ENCODE measurements around the gene RPSA. TPM values are rescaled to one million over a fixed set of nuclear protein-coding genes. Genes with fewer than 3 reads are reported as not detected.
A peak's percentile ranks its signal among the peaks of the same experiment; 100 is the strongest.

The RPSA gene
- total and polyA plus RNA-seq, 4 donors, result 657 to 1,968 (median 1,258) TPM

DNA sequence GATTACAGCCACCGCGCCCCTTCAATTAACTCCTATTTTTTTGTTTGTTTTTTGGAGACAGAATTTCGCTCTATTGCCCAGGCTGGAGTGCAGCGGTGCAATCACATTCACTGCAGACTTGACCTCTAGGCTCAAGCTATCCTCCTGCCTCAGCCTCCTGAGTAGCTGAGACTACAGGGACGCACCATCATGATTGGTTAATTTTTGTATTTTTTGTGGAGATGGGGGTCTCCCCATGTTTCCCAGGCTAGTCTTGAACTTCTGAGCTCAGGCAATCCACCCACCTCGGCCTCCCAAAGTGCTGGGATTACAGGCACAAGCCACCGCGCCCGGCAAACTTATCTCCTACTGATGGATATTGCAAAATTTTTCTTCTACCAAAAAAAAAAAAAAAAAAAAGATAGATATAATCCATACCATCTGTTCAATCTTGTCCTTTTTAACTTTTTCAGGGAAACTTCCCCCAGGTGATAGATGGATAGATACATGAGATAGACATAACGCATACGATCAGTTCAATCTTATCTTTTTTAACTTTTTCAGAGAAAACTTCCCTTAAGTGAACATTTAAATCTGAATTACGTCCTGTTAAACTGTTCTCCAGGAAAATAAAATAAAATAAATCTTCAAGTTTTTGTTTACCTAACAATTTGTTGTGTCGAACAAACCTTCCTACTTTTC is 693 bp upstream of the RPSA start:
- peak overlapping the region; percentile 91 to 96 for H3K27ac ChIP-seq (ENCODE audit: low read depth in 1 of 2, low read length in 1 of 2)
- no peaks in the 10 kb centered on the region for H3K9me3 ChIP-seq (ENCODE audit: control insufficient read depth in 4 of 4, insufficient read depth in 3 of 4, low read length in 3 of 4)
- H3K9ac ChIP-seq (ENCODE audit: insufficient read depth in 1 of 2, low read length in 2 of 2), result peak overlapping the region in 1 of 2 donors; percentile 59
- H3K4me3 ChIP-seq, result peak overlapping the region; percentile 83
- 75 to 76% methylated on average over 13 of the region's 13 CpGs for WGBS, 2 donors
- no peak for DNase-seq
- no peak for ATAC-seq (ENCODE audit: insufficient read depth, low FRiP score)
- no peaks in the 10 kb centered on the region for H3K27me3 ChIP-seq (ENCODE audit: control insufficient read depth in 3 of 3, insufficient read depth in 3 of 3, low read length in 2 of 3)
- H3K4me1 ChIP-seq (ENCODE audit: control insufficient read depth in 5 of 5, insufficient read depth in 5 of 5, low read length in 5 of 5), result peaks cover 0 to 17% (median 7%) of the 10 kb centered on the region in 5 donors
- H3K36me3 ChIP-seq (ENCODE audit: control insufficient read depth in 4 of 4, insufficient read depth in 4 of 4, low read length in 4 of 4), result peaks cover 7 to 22% (median 12%) of the 10 kb centered on the region in 4 donors
- TF ChIP-seq, protein P1, sequence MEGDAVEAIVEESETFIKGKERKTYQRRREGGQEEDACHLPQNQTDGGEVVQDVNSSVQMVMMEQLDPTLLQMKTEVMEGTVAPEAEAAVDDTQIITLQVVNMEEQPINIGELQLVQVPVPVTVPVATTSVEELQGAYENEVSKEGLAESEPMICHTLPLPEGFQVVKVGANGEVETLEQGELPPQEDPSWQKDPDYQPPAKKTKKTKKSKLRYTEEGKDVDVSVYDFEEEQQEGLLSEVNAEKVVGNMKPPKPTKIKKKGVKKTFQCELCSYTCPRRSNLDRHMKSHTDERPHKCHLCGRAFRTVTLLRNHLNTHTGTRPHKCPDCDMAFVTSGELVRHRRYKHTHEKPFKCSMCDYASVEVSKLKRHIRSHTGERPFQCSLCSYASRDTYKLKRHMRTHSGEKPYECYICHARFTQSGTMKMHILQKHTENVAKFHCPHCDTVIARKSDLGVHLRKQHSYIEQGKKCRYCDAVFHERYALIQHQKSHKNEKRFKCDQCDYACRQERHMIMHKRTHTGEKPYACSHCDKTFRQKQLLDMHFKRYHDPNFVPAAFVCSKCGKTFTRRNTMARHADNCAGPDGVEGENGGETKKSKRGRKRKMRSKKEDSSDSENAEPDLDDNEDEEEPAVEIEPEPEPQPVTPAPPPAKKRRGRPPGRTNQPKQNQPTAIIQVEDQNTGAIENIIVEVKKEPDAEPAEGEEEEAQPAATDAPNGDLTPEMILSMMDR (IDR thresholded peaks at IDR 0.05; ENCODE audit: control extremely low read depth, extremely low read depth), result no peak

DNA sequence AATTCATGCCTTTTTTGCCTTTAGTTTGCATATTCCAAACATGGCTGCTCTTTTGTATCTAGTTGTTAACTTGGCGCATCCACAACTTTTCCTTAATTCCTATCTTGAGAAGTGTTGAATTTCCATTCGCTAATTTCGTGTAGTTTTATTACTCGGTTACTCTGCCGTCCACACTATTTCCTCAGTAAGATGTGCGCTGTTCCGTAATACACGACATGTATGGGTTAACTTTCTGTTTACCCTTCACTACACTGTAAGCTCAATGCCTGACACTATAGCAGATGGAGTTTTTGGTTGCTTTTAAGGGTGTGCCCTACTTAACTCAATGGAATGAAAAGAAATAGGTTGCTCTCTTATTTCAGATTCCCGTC is 724 bp downstream of the RPSA start:
- H3K4me3 ChIP-seq, result peak overlapping the region; percentile 83
- no peaks in the 10 kb centered on the region for H3K27me3 ChIP-seq (ENCODE audit: control insufficient read depth in 3 of 3, insufficient read depth in 3 of 3, low read length in 2 of 3)
- DNase-seq, result peak in 2 of 3 donors; percentile 18 to 25
- H3K9ac ChIP-seq (ENCODE audit: insufficient read depth in 1 of 2, low read length in 2 of 2), result peak overlapping the region; percentile 63 to 85
- H3K4me1 ChIP-seq (ENCODE audit: control insufficient read depth in 5 of 5, insufficient read depth in 5 of 5, low read length in 5 of 5), result peaks cover 0 to 17% (median 7%) of the 10 kb centered on the region in 5 donors
- H3K27ac ChIP-seq (ENCODE audit: low read depth in 1 of 2, low read length in 1 of 2), result peak overlapping the region in 1 of 2 donors; percentile 81
- no peak for ATAC-seq (ENCODE audit: insufficient read depth, low FRiP score)
- TF ChIP-seq, protein P1 (IDR thresholded peaks at IDR 0.05; ENCODE audit: control extremely low read depth, extremely low read depth), result no peak
- WGBS, 2 donors, result 9 to 10% methylated on average over 9 of the region's 9 CpGs
- H3K36me3 ChIP-seq (ENCODE audit: control insufficient read depth in 4 of 4, insufficient read depth in 4 of 4, low read length in 4 of 4), result peaks cover 21 to 31% (median 23%) of the 10 kb centered on the region in 4 donors
- H3K9me3 ChIP-seq (ENCODE audit: control insufficient read depth in 4 of 4, insufficient read depth in 3 of 4, low read length in 3 of 4), result no peaks in the 10 kb centered on the region

DNA sequence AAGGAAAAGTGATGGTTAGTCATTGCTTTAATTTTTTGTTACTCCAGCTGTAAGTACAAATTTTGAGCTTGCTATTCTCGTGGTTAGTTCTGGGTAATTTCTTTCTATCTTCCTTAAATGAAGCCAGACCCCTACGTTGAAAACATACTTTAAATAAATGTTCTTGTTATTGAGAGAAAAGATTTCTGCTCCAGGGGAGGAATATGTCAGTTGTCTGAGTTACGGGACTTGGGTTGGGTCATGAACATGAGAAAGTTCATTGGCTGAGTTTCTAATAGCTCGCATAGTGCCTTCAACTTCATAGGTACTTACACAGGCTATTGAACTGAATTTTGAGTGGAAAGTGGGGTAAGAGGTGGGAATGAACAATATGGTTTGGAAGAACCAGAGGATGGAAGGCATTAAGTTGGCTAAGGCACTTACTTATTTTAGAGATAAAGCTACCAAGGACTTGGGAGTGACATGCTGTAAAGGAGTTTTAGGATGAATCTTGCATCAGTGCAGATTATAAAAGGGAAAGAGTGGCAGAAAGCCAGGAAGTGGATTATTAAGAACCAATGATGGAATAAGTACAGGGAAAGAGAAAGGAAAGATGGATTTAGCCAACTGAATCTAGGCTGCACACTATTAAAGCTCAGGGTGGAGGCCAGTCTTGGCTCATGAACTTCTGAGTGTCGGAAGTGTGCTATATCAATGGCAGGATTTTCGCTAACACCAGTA is 1.4 kb downstream of the RPSA start:
- TF ChIP-seq, protein P1 (IDR thresholded peaks at IDR 0.05; ENCODE audit: control extremely low read depth, extremely low read depth), result no peak
- Histone ChIP-seq H3K27me3 (ENCODE audit: control insufficient read depth in 3 of 3, insufficient read depth in 3 of 3, low read length in 2 of 3) (no peaks in the 10 kb centered on the region), H3K9ac (ENCODE audit: insufficient read depth in 1 of 2, low read length in 2 of 2) (peak overlapping the region; percentile 63 to 85), H3K27ac (ENCODE audit: low read depth in 1 of 2, low read length in 1 of 2) (peak overlapping the region in 1 of 2 donors; percentile 59), H3K4me1 (ENCODE audit: control insufficient read depth in 5 of 5, insufficient read depth in 5 of 5, low read length in 5 of 5) (peaks cover 0 to 17% (median 7%) of the 10 kb centered on the region in 5 donors), H3K9me3 (ENCODE audit: control insufficient read depth in 4 of 4, insufficient read depth in 3 of 4, low read length in 3 of 4) (no peaks in the 10 kb centered on the region), H3K36me3 (ENCODE audit: control insufficient read depth in 4 of 4, insufficient read depth in 4 of 4, low read length in 4 of 4) (peaks cover 24 to 38% (median 25%) of the 10 kb centered on the region in 4 donors), H3K4me3 (no peak overlapping the region)
- DNase-seq (no peak), ATAC-seq (ENCODE audit: insufficient read depth, low FRiP score) (no peak)
- 67 to 76% methylated on average over 6 of the region's 6 CpGs for WGBS, 2 donors
